Measurements from ENCODE around the gene PPP6R2. TPM values are rescaled to one million over a fixed set of nuclear protein-coding genes. Genes with fewer than 3 reads are reported as not detected.

The PPP6R2 gene
- total RNA-seq, 1 donor from 2014 or later = 62.8 TPM

GRCh38 chr22:50313600-50313999 is 29.5 kb upstream of the PPP6R2 start:
- Mint-ChIP-seq H3K9me3 (no peaks in the 10 kb centered on the region), H3K4me3 (no peak overlapping the region), H3K27me3 (no peaks in the 10 kb centered on the region), H3K27ac (no peak overlapping the region), H3K4me1 (ENCODE audit: unreplicated experiment) (peaks cover 3% of the 10 kb centered on the region), H3K36me3 (no peaks in the 10 kb centered on the region)
- no peak for DNase-seq (ENCODE audit: extremely low spot score, unreplicated experiment)
- no peak for TF ChIP-seq CTCF (conservative IDR thresholded peaks at IDR 0.05)

GRCh38 chr22:50314081-50314454 is 29.1 kb upstream of the PPP6R2 start:
- DNase-seq (ENCODE audit: extremely low spot score, unreplicated experiment) = no peak
- H3K27ac Mint-ChIP-seq = no peak overlapping the region
- no peaks in the 10 kb centered on the region for H3K4me1 Mint-ChIP-seq (ENCODE audit: unreplicated experiment)
- H3K4me3 Mint-ChIP-seq = no peak overlapping the region
- no peaks in the 10 kb centered on the region for H3K27me3 Mint-ChIP-seq
- no peaks in the 10 kb centered on the region for H3K36me3 Mint-ChIP-seq
- no peak for TF ChIP-seq CTCF (conservative IDR thresholded peaks at IDR 0.05)
- no peaks in the 10 kb centered on the region for H3K9me3 Mint-ChIP-seq

GRCh38 chr22:50314455-50315288 is 28.5 kb upstream of the PPP6R2 start:
- Mint-ChIP-seq H3K27me3 (no peaks in the 10 kb centered on the region), H3K36me3 (no peaks in the 10 kb centered on the region), H3K27ac (no peak overlapping the region), H3K4me1 (ENCODE audit: unreplicated experiment) (no peaks in the 10 kb centered on the region), H3K4me3 (no peak overlapping the region), H3K9me3 (no peaks in the 10 kb centered on the region)
- DNase-seq (ENCODE audit: extremely low spot score, unreplicated experiment) = no peak
- no peak for TF ChIP-seq CTCF (conservative IDR thresholded peaks at IDR 0.05)

DNA sequence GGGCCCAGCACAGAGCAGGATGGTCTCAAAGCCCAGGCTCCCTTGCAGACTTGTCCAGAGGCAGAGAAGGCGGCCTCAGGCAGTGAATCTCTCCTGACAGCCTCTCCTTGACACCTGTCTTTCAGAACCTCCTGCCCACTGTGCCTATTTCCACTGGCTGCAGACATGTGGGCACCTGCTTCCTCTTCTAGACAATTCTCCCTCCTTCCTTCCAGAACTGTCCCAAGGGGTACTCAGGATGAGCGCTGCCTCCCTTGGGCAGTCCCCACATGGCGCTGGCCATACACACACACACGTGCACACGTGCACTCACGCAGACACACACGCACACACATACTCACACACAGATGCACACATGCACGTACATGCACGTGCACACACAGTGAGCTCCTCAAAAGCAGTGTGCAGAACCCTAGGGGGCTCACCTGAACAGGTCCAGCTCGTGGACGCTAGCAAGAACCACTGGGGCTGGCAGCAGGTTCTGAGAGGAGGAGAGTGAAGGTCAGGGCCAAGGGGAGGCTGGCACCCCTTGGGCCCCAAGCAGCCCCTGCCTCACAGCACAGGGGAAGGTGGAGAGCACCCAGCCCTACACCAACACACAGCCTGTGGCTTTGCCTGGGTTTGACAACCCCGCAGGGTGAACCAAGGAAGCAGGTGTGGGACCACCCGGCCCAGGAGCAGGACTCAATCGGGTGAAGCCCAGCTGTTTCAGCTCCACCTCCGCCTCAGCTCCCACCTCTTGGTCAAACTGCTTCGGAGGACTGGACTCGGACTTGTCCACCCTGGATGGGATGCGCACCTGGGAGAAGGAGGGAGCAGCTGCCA is 27.6 kb upstream of the PPP6R2 start:
- no peak overlapping the region for H3K4me3 Mint-ChIP-seq
- no peak for DNase-seq (ENCODE audit: extremely low spot score, unreplicated experiment)
- H3K9me3 Mint-ChIP-seq = no peaks in the 10 kb centered on the region
- H3K4me1 Mint-ChIP-seq (ENCODE audit: unreplicated experiment) = no peaks in the 10 kb centered on the region
- no peaks in the 10 kb centered on the region for H3K36me3 Mint-ChIP-seq
- peak overlapping the region; percentile 54 for H3K27ac Mint-ChIP-seq
- H3K27me3 Mint-ChIP-seq = no peaks in the 10 kb centered on the region
- TF ChIP-seq CTCF (conservative IDR thresholded peaks at IDR 0.05) = no peak

DNA sequence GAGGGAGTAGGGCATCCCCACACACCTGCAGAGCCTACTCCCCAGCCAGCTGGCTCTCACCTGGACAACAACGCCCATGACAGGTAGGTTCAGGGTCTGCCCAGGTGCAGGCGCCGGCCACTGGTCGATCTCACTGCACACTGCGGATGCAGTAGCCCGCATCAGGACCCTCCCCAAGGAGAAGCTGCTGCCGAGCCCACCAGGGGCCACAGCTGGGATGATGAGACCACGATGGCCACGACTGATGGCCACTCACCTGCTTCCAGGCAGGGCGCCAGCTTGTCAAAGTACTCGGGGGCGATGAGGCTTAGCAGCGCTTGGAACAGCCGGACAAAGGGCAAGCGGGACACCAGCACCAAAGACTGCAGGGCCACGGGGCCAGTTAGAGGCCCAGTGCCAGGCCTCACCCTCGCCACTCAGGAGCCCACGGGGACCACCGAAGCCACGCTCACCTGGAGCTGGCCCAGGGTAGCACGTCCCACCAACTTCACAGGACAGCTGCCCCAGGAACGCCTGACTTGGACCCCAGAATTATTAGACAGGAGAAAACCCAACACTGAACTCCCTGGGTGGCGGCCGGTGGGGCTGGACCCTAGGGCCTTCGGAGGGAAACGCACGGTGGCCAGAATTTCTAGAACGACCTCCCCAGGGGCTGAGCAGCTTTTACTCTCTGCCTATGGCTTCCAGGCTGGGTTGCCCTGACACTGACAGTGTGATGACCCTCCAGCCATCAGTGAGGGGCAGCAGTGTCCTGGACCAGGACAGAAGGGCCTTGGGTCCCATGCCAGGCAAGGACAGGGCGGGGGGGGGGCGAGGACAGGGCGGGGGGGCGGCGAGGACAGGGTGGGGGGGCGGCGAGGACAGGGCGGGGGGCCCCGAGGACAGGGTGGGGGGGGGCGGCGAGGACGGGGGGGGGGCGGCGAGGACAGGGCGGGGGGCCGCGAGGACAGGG is 26.7 kb upstream of the PPP6R2 start:
- no peak overlapping the region for H3K4me3 Mint-ChIP-seq
- H3K36me3 Mint-ChIP-seq = no peaks in the 10 kb centered on the region
- TF ChIP-seq CTCF (conservative IDR thresholded peaks at IDR 0.05) = no peak
- no peaks in the 10 kb centered on the region for H3K27me3 Mint-ChIP-seq
- no peaks in the 10 kb centered on the region for H3K9me3 Mint-ChIP-seq
- H3K27ac Mint-ChIP-seq = no peak overlapping the region
- H3K4me1 Mint-ChIP-seq (ENCODE audit: unreplicated experiment) = no peaks in the 10 kb centered on the region
- no peak for DNase-seq (ENCODE audit: extremely low spot score, unreplicated experiment)

Measured in type B pancreatic cell (in vitro differentiated cells).